ENCODE data around the gene MARK3.

MARK3 gene

GRCh38 chr14:103538291-103539055 lies 153.3 kb downstream of the MARK3 start:
- peak; percentile 69 for DNase-seq (ENCODE audit: low spot score)

DNA sequence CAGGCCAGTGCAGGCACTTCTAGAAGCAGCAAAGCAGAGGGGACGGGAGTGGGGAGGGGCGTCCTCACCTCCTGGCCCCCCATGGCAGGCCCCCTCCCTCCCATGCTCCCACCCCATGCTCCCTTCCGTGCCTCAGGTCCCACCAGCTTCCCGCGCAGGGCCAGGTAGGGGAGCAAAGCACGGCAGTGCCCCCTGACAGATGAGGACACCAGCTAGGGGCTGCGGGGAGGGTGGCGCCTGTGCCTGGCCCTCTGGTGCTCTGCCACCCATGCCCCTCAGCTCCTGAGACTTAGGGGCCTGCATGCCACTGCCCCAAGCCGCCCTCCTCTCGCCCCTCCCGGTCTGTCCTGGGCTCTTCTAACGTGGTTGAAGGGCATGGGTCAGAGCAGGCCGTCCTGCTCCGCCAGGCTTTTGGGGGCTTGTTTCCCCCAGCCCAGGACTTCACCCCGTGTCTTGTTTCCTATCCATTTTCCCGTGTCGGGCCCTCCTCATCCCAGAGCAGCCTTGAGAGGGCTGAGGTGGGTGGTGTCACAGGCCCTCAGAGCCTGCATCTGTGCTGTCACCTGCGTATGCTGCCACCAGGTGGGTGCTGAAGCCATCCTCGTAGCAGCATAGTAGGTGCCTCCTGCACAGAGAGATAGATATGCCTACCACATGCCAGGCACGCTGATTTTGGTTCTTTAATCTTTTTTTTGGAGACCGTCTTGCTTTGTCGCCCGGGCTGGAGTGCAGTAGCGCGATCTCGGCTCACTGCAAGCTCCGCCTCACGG lies 154.0 kb downstream of the MARK3 start:
- peak; percentile 46 for DNase-seq (ENCODE audit: low spot score)

- DNase-seq (ENCODE audit: low spot score) = no peak
These were observed 155.8 kb downstream of the MARK3 start for GRCh38 chr14:103540821-103541708.

DNA sequence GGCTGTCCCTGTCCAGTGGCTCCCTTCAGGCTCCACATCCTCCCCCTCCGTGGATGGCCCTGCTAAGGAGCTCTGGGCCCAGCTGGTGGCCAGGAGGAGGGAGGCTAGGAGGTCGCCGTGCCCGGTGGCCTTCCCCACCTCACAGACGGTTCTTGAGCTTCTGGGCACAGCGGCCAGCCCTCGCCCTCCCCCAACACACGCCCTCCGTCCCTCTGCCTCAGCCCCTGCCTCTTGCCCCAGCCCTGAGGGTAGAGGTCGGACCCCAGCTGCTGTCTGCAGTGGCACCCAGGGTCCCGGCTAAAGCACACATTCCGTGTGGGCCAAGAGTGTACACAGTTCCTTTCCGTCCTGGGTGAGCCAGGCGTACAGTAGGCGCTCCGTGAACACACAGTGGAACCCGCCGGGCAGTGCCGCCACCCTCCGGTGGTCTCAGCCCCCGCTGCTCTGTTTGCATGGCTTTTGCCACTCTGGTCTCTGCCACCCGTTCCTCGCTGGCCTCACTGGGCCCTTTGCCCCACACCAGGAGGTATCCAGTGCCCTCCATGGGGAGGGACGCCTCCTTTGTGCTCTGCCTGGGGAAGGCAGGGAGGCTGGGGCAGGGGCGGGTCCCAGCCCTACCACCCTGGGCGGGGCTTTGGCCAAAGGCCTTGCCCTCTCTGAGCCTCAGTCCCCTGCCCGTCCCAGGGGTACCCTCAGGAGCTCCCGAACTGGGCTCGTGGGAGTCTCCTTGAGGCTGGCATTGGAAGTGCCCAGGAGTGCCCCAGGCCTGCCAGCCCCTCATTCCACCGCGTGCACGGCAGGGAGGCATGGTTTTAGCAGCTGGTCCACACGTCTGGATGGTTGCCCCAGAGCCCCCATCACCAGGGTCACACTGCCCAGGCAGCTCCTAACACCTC lies 156.7 kb downstream of the MARK3 start:
- no peak for DNase-seq (ENCODE audit: low spot score)

DNA sequence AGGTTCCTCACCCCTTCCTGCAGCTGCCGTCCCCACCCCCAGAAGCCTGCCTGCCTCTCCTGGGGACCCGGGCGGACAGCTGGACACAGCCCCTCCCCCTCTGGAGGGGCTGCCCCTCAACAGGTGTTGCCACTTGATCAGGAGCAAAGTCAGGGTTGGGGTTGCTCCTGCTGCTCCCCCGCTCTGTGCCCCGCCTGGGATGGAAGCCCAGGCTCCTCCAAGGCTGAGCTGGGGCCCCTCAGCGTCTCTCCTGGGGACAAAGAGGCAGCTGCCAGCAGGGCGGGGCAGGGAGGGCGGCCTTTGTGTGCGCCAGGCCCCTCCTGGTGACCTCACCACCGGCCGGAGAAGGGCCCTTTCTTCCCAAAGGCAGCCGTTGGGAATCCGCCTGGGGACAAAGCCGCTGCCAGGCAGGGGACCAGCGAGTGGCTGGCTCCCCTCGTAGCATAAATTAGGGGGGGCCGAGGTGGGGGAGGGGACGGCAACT lies 157.4 kb downstream of the MARK3 start:
- no peak for DNase-seq (ENCODE audit: low spot score)

- no peak for DNase-seq (ENCODE audit: low spot score)
These were observed 157.9 kb downstream of the MARK3 start for GRCh38 chr14:103543140-103543539.

- no peak for DNase-seq (ENCODE audit: low spot score)
These were observed 158.6 kb downstream of the MARK3 start for GRCh38 chr14:103543721-103544387.

DNA sequence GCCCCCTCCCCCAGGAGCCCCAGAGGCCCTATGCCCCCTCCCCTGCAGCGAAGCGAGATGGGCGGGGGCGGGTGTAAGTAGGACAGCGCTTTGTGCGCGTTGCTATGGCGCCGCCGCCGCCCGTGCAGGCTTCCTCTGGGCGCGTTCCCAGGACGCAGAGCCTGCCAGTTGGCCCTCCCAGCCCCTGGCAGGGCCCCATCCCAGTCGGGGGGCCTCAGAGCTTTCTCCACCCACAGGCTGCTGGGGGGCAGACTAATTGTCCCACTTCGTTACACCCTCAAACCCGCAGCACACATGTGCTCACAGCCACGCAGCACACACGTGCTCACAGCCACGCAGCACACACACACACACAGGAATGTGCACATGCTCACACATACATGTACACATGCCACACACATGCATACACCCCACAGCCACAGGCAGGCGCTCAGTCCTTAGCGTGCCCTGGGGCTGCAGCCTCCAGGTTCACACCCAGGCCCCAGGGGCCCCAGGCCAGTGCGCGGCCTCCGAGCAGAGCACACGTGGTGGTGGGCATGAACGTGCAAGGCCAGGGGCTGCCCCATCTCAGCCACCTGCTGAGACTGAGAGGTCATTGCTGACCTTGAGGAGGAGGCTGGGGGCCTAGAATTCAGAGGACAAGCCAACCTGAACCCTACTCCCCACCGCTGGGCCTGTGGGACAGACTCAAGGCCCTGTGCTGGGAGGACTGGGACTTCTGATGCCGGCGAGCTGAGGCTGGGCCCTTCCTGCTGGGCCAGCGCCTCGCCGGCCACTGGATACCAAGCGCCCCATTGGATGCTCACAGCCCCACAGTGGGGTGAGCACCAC lies 159.4 kb downstream of the MARK3 start:
- DNase-seq (ENCODE audit: low spot score) = peak; percentile 85

DNA sequence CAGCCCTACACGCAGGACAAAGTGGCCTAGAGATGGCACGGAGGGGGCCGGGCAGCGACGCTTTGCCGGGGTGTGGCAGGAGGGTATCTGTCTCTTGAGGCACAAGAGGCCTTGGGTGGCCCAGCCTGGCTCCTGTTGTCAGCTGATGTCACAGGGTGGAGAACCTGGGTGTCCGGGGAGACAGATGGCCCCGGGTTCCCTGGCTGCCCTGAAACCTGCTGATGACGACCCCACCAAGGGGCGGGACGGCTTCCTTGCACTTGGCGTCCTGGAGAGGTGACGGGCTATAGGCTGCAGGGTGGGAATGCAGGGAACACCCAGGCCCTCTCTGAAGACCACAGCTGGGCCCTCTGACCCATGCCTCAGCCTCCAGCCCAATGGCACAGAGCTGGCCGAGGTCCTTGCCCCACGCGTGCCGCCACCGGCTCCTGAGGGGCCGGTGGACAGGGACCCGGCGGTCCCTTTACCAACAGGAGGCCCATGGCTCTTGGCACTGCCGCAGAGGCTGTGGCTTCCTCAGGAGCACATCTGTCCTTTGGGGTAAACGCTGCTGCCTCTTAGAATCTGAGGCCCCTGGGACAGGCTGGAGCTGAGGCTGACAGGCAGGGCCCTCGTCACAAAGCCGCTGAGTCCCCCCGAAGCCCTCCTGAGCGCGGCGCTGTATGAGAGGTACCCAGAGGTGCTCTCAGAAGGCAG lies 160.2 kb downstream of the MARK3 start:
- DNase-seq (ENCODE audit: low spot score) = no peak

DNA sequence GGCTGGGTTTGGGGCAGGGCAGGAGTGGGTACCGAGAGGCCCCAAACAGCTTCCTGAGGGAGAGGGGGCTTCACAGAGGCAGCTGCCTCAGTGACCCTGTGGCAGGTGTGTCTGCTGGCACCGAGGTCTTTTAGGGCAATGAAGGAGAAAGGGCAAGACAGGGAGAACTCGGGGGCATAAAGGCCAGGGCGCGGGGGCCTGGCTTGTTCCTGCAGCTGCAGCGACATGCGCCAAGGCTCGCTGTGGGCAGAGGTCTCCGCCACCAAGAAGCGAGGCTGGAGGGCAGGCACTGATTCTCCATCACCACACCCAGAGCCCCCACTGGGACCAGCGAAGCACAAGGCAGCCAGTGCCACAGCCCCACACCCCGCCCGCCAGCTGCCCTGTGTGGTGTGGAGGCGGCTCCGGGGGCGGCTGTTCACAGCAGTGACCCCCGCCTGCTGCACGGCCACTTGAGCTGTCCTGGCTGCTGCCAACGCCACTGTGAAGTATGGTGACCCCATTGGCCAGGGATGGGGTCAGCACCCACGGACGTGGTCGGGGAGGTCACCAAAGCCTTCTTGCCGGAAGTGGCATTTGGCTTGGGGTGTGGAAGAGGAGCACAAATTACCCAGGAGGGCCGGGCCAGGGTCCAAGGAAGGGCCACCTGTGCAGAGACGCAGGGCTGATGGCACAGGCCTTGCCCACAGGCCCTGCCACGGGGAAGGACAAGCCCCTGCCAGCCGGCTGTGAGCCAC lies 160.9 kb downstream of the MARK3 start:
- DNase-seq (ENCODE audit: low spot score) = no peak

DNA sequence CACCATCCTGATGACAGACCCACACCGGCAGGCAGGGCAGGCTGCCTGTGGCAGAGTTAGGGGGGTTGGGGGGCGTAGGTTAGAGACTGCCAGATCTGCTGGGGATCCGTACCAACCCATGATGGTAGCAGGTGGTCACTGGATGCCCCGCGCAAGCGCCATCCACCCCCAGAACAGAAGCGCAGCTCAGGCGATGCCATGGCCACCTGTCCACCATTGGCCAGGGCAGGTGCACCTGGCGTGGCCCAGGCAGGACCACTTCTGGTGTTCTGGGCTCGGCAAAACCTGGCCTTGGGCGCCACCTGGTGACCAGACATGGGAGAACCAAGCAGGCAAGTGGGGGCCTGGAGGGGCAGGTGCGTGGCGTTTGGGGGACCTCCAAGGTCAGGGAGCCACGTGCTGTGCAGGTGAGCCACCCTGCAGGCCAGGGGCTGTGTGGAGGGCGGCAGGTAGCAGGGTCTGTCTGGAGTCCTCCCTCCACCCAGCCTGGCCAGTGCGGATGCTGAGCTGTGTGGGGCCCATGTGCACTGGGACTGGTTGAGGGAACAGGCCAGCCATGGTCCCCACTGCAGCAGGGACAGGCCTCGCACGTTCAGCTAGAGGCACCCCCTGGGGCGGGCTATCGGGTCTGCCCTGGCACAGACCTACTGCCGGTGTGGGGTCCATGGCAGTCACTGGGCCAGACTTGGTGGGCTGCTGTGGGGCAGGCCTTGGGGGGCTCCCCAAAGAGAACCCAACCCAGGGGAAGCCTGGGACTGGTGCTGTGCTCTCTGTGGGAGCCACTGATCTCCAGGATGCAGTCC lies 161.6 kb downstream of the MARK3 start:
- DNase-seq (ENCODE audit: low spot score) = peak; percentile 92

DNA sequence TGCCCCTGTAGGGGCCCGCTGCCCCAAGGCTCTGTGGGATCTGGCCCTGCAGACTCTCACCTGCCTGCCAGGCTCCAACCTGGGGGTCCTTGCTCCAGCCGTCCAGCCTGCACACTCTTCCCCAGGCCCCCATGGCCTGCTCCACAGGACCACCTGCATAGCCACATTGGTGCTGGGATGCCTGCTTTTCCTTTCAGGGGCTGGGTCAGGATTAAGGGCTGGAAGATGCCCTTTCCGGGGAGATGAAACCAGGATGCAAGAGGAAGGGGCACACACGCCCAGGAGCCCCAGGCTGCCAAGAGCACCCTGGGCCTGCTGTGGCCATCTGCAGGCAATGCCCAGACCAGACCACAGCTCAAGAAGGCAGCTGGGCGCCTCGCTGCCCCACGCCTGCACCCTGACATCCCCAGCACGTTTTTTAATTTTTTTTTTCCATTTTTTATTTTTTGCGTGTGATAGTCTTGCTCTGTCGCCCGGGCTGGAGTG lies 162.3 kb downstream of the MARK3 start:
- DNase-seq (ENCODE audit: low spot score) = no peak

DNA sequence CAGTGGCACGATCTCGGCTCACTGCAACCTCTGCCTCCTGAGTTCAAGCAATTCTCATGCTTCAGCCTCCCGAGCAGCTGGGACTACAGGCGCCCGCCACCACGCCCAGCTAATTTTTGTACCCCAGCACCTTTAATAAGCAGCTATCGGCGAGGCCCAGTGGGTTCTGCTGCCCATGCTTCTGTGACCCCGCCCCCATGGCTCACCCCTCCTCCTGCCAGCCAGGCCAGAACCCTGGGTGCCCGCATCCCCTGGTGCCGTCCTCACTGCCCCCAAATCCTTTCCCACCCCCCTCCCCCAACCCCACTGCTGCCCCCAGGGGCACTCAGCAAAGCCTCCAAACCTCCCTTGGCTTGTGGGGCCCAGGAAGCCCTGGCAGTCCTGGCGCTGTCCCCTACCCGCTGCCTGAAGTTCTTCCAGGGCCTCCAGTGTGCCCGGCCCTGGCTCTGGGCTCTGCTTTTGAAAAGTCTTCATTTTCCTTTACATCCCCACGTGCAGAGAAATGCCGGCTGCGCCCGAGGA lies 162.8 kb downstream of the MARK3 start:
- DNase-seq (ENCODE audit: low spot score) = no peak

GRCh38 chr14:103548463-103549351 lies 163.5 kb downstream of the MARK3 start:
- DNase-seq (ENCODE audit: low spot score) = no peak

- DNase-seq (ENCODE audit: low spot score) = peak; percentile 86
These were observed 164.4 kb downstream of the MARK3 start for GRCh38 chr14:103549361-103550311.

Measured in cerebellar cortex (tissue), 1 donor.